Left cardiac atrium (tissue), 4 donors: ENCODE results near the gene SLBP. TPM values are rescaled to one million over a fixed set of nuclear protein-coding genes. Genes with fewer than 3 reads are reported as not detected.
A peak's percentile ranks its signal among the peaks of the same experiment; 100 is the strongest.

Experiments used
- ATAC-seq, 2 donors: fragments of 200-7000 bp; cut with Tn5 transposase; one replicate each; pipeline ENCODE4 v1.9.1; 2020; ENCODE audit warnings: mild to moderate bottlenecking in 2 of 2, moderate library complexity in 2 of 2
- DNase-seq: peaks from one replicate; pipeline ENCODE4 v3.0.0-alpha.2; 2020
- intact Hi-C, 2 donors: fragments of 100-400 bp; cut with DNase I; formaldehyde crosslinking; loops; one replicate each; pipeline versions ENCODE4 v1.14.1 to v1.15.1; 2022 to 2023
- total RNA-seq, 2 donors: library from RNA; stranded (reverse); fragmentation: NEBNext Ultra II Directional; extraction: Animal tissue kit (Norgen Biotek cat#: 25700); gene quantifications; one replicate each; pipeline ENCODE4 v1.2.1, GENCODE V29; 2021
- donor health status: DM: no; HTN: yes; CAD: no.
- donor health status: DM: no; HTN: yes; CAD: no; lungs with severe emphysema.
- donor health status: DM: yes; HTN: yes; CAD: no.
- donor health status: Dilated cardiomyopathy.

The SLBP gene
- total RNA-seq, 2 donors from 2014 or later: 15.8 to 18.2 TPM

GRCh38 chr4:1731180-1731579, 19.1 kb upstream of the SLBP start:
- no peak for DNase-seq
- intact Hi-C loops: no loop called here

GRCh38 chr4:1730532-1731135, 18.5 kb upstream of the SLBP start:
- intact Hi-C loops: no loop called here

More at GRCh38 chr4:1731180-1731579, 19.1 kb upstream of the SLBP start:
- no peak for ATAC-seq

DNA sequence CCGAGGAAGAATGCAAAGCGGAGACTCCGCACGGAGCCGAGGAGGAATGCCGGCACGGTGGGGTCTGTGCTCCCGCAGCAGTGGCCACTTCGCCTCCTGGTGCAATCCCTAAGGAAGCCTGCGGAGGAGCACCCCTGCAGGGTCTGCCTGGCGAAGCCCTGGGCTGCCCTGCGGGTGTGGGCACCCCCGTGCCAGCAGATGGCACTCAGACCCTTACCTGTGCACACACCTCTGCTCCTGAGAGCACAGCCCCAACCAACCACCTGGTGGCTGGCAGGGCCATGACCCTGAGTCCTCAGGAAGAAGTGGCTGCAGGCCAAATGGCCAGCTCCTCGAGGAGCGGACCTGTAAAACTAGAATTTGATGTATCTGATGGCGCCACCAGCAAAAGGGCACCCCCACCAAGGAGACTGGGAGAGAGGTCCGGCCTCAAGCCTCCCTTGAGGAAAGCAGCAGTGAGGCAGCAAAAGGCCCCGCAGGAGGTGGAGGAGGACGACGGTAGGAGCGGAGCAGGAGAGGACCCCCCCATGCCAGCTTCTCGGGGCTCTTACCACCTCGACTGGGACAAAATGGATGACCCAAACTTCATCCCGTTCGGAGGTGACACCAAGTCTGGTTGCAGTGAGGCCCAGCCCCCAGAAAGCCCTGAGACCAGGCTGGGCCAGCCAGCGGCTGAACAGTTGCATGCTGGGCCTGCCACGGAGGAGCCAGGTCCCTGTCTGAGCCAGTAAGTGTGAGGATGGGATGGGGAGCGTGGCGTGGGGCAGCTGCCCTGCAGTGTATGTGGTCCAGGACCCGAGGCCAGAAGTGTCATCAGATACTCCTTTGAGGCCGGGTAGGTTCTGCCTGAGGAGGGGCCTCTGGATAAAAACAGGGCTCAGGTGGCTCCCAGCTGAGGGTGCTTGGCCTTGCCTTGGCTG, 16.2 kb upstream of the SLBP start:
- intact Hi-C loops: loop anchor here (5.0 to 10.0 kb wide), 3 partner anchors 36 to 374 kb away; no protein-coding TSS in a partner anchor
- no peak for ATAC-seq
- peak; percentile 17 for DNase-seq

More at GRCh38 chr4:1730532-1731135, 18.5 kb upstream of the SLBP start:
- ATAC-seq (no peak), DNase-seq (no peak)

DNA sequence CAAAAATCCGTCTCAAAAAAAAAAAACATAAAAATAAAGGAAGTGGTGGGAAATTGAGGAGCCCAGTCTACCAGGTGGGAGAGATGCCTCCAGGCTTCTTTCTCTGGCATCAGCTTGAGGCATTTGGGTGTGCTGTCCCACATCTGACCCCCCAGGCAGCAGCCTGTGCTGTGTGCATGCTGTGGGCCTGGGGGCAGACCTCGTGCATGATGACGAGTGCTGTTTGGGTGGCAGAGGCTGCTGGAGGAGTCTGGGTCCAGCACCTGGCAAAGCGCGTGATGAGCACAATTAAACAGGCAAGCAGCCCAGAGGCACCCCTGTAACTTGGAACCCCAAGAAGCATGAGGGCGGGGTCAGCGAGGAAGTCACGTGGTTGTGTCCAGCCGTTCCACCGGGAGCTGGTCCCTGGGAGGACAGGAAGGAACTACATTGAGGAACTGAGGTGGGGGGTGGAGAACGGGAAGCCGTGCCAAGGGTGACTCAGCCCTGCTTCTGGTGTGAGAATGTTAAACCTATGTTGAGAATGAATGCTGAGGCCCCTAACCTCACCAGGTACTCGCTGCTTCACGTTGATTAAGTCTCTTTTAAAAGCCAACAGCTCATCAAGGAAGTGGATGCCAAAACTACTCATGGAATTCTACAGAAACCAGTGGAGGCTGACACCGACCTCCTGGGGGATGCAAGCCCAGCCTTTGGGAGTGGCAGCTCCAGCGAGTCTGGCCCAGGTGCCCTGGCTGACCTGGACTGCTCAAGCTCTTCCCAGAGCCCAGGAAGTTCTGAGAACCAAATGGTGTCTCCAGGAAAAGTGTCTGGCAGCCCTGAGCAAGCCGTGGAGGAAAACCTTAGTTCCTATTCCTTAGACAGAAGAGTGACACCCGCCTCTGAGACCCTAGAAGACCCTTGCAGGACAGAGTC, 15.3 kb upstream of the SLBP start:
- ATAC-seq (peak; percentile 53 to 71), DNase-seq (peak; percentile 84)
- intact Hi-C loops: loop anchor here (5.0 to 10.0 kb wide), 3 partner anchors 35 to 373 kb away; no protein-coding TSS in a partner anchor

DNA sequence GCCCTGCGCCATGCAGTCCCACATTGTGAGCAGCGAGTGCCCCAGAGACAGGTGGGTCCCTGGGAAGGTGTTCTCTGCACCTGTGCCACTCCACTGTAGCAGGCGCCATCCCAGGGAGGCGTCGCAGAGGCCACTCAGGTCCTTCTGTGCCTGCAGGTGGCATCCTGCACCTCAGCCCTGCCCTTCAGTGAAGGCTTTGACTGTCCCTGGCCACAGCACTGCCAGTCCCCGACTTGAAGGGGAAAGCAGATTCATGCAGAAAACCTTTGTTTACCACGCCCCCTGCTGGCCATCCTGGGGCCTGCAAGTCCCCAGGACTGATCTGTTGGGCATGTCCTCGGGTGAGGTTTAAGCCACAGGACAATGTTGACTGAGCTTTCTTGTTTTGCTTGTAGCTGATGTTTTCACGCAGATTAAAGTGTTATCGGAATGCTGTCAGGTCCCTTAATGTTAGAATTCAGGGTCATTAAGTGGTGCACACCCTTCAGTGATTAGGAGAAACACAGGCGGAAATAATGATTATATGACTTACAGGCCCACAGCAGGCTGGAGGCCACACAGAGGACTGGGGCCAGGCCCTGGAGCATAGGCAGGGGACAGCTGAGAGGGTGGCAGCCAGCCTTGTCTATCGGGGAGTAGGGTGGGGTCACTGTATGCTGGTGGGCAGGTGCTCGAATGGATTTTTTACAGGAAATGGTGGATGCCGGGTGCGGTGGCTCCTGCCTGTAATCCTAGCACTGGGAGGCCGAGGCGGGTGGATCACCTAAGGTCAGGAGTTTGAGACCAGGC, 14.2 kb upstream of the SLBP start:
- peak; percentile 48 to 53 for ATAC-seq
- intact Hi-C loops: loop anchor here (5.0 to 10.0 kb wide), 3 partner anchors 34 to 372 kb away; no protein-coding TSS in a partner anchor

DNA sequence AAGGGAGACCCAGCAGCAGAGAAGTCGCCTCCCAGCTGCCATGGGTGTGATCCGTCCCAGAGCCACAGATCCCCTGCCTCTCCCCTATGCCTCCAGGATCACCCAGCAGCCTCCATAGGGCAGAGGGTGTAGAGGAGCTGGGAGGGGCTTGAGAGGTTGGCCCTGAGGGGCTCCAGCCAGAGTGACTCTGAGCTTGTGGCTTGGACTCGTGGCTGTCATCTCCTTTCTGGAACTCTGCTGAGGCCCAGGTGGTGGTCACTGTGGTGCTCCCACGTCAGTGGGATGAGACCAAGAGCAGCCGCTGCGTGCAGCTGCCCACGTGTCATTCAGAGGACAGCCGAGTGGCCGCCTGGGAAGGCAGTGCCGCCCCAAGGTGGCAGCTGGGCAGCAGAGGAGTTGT, 13.4 kb upstream of the SLBP start:
- intact Hi-C loops: loop anchor here (5.0 to 10.0 kb wide), 3 partner anchors 33 to 371 kb away; no protein-coding TSS in a partner anchor
- DNase-seq (peak; percentile 15), ATAC-seq (no peak)

More for the DNA sequence above, 14.2 kb upstream of the SLBP start:
- peak; percentile 88 for DNase-seq

GRCh38 chr4:1723131-1723801, 11.1 kb upstream of the SLBP start:
- DNase-seq (no peak), ATAC-seq (no peak)
- intact Hi-C loops: loop anchor here in 1 of 2 donors (10.0 kb wide), 1 partner anchor 368 kb away; no protein-coding TSS in a partner anchor

- DNase-seq (no peak), ATAC-seq (no peak)
- intact Hi-C loops: loop anchor here in 1 of 2 donors (10.0 kb wide), 1 partner anchor 368 kb away; no protein-coding TSS in a partner anchor
Observed at GRCh38 chr4:1722551-1723118, 10.5 kb upstream of the SLBP start.

DNA sequence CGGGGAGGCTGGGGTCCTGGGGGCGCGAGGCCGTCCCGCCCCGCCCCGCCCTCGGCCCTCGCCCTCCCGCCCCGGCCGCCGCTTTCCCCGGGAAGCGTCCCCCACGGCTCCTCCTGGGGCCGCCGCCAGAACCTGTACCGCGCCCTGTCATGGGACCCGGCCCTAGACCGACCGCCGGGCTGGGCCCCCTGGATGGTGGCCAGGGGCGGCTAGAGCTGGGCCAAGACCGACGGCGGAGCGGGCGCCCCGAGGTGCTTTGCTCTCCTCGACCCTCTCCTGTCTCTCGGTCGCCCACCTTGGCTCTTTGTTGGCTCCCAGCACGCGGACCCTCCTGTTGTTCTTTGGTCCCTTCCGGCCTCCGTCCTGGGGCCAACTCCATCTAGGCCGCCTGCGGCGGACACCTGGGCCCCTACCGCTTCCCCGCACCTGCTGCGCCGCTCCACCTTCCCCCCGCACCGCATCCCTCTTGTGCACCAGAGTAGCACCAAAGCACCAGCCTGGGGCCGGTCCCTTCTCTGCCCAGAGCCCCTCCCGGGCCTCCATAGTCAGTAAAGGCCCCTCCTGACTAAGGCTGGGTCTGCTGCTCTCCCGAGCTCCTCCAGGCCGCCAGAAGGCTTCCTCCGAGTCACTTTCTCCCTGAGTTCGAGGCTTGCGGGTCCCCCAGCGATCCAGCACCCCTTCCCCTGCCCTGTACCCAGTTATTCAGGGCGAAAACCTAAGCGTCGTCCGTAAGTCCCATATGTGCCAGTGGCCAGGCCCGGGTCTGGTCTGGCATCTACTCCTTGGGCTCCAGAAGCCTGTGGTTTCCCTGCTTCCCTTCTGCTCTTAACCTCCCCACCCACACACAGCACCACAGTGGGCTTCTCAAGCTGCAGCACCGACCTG, 9.8 kb upstream of the SLBP start:
- intact Hi-C loops: loop anchor here in 1 of 2 donors (10.0 kb wide), 1 partner anchor 367 kb away; no protein-coding TSS in a partner anchor
- ATAC-seq: no peak
- no peak for DNase-seq

DNA sequence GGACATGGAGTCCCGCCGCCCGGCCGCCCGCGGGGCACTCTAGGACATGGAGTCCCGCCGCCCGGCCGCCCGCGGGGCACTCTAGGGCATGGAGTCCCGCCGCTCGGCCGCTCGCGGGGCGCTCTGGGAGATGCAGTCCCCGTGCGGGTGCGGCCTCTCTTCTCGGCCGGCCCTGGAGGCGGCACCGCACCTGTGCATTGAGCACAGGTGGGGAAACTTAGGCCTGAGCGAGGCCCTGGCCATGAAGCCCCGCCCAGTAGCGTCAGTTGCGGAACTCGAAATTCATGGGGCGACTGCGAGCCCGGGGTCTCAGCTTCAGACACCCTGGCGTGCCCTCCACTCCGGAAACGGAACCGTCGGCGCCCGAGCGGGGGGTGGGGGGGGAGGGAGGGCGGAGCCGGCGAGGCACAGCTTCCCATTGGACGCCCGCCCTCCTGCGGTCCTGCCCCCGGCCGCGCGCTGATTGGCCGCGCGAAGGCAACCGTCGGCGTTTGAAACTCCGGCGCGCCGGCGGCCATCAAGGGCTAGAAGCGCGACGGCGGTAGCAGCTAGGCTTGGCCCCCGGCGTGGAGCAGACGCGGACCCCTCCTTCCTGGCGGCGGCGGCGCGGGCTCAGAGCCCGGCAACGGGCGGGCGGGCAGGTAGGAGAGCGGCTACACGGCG, 9.0 kb upstream of the SLBP start, which contains the start of the genes TACC3 and TMEM129:
TACC3 (plus strand) TSS at position 519 of the 663 bp plus-strand sequence. CDS start 1,901 bp downstream, outside the sequence.
TMEM129 (minus strand) TSS at position 321 of the 663 bp plus-strand sequence. CDS start 486 bp downstream, outside the sequence.
- ATAC-seq (peak; percentile 90), DNase-seq (peak; percentile 94)
- intact Hi-C loops: loop anchor here in 1 of 2 donors (10.0 kb wide), 1 partner anchor 366 kb away; no protein-coding TSS in a partner anchor

DNA sequence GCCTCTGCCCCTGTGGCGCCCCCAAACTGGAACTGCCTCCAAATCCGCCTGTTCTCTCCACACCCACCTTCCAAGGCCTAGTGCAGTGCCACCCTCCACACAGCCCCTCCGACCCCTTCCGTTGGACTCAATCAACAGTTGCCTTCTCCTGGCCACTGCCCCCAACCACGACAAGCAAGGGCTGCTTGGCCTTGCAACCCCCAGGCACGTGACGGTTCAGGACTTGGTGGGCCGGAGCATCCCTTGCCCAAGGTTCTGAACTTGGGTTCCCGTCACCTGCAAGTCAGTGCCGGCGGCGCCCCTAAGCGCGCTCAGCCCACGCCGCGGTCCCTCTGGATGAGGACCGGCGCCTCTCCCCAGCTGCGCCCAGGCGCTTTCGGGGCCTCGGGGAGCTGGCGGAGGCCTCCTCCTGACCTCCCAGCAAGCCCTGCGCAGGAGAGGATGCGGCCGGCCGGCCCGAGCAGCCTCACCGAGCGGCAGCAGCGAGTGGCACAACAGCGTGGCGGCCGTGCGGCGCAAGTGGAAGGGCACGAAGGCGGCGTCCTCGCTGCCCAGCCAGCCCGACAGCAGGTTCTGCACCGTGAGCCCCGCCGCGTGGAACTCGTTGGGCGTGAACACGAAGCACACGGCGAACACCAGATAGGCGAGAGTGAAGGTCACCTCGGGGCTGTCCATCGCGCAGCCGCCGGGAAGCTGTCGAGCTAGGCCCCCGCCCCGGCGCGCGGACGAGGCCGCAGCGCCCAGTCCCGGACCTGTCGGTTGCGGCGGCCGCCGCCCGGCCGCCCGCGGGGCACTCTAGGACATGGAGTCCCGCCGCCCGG, 8.3 kb upstream of the SLBP start:
- peak; percentile 54 to 76 for ATAC-seq
- intact Hi-C loops: loop anchor here in 1 of 2 donors (10.0 kb wide), 1 partner anchor 366 kb away; no protein-coding TSS in a partner anchor
- peak; percentile 64 for DNase-seq

DNA sequence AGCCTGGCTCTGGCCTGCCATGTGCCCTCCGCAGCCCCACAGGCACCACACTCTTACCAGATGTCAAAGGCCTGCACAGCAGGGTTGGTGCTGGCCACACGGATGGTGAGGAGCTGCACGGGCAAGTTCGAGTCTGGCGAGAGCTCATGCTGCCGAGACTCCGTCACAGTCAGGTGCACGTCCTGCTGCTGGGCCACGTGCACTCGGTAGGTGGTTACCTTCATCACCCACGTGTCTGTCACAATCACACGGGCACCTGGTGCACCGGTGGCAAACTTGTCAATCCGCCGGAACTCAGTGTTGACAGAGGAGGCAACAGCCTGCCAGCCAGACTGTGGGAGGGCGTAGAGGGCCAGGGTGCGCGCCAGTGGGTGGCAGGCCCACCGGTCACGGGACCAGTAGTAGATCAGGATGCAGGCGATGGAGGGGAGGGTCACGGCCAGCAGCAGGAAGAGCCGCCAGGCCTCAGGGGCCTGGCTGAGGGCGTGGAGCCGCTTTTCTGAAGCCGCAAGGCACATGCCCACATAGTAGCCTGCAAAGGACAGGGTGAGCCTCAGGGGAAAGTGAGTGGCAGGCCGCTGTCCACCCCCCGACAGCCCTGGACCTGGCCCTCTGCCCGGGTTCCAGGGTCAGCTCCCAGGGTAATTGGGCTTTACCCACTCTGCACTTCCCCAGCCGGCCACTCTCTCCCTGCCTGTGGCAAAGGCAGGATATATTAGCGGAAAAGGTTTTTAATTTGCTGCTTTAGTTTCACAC, 6.2 kb upstream of the SLBP start:
- intact Hi-C loops: no loop called here
- no peak for ATAC-seq
- no peak for DNase-seq
